Activated CD4-positive, alpha-beta T cell treated with anti-CD3 and anti-CD28 coated beads, Interleukin-2, amount 10 ng/mL, durations not matched to agents 7 days and 5 days (primary cell): ENCODE data around the gene MRPL55. TPM values are rescaled to one million over a fixed set of nuclear protein-coding genes. Genes with fewer than 3 reads are reported as not detected.

Experiments
- CTCF ChIA-PET: fragments of 350-600 bp; sonication (Branson Sonifier 250); formaldehyde crosslinking; loops from one replicate; lab custom pipeline; 2021; ENCODE audit warnings: antibody characterized with exemption; lab: Charles Lee
- POLR2A ChIA-PET: fragments of 350-600 bp; sonication (Branson Sonifier 250); formaldehyde crosslinking; loops from one replicate; lab custom pipeline; 2021; ENCODE audit warnings: antibody characterized with exemption; lab: Charles Lee
- DNase-seq: peaks from one replicate; pipeline ENCODE4 v3.0.0-alpha.2; 2020
- H3K27ac Mint-ChIP-seq: one replicate; pipeline ENCODE4 v1.8.0; 2021; ENCODE audit warnings: mild to moderate bottlenecking, moderate library complexity, mixed read lengths
- H3K27me3 Mint-ChIP-seq: one replicate; pipeline ENCODE4 v1.8.0; 2021; ENCODE audit warnings: mixed read lengths
- H3K36me3 Mint-ChIP-seq: one replicate; pipeline ENCODE4 v1.8.0; 2021; ENCODE audit warnings: low read depth, mixed read lengths
- H3K4me1 Mint-ChIP-seq: one replicate; pipeline ENCODE4 v1.8.0; 2021; ENCODE audit warnings: mixed read lengths
- H3K4me3 Mint-ChIP-seq: one replicate; pipeline ENCODE4 v1.8.0; 2021; ENCODE audit warnings: mild to moderate bottlenecking, moderate library complexity, mixed read lengths
- H3K9me3 Mint-ChIP-seq: one replicate; pipeline ENCODE4 v1.8.0; 2021; ENCODE audit warnings: mixed read lengths
- total RNA-seq, 2 experiments: library from RNA; stranded (reverse); gene quantifications; one replicate each; pipeline ENCODE4 v1.2.3, GENCODE V29; 2021

MRPL55 gene
- total RNA-seq, 2 experiments from 2014 or later: 38.6 to 44.1 TPM

GRCh38 chr1:228145463-228146416 lies 36.6 kb upstream of the MRPL55 start:
- Mint-ChIP-seq H3K4me3 (no peak overlapping the region), H3K9me3 (no peaks in the 10 kb centered on the region), H3K36me3 (peaks cover 16% of the 10 kb centered on the region), H3K27me3 (no peaks in the 10 kb centered on the region), H3K27ac (no peak overlapping the region), H3K4me1 (peaks cover 29% of the 10 kb centered on the region)
- ChIA-PET POLR2A (no interaction called here), CTCF (interaction anchor here (11.0 kb wide), 1 partner anchor 19 kb away, joined by 104 read pairs; the partner anchor contains the start of gene IBA57)
- no peak for DNase-seq

DNA sequence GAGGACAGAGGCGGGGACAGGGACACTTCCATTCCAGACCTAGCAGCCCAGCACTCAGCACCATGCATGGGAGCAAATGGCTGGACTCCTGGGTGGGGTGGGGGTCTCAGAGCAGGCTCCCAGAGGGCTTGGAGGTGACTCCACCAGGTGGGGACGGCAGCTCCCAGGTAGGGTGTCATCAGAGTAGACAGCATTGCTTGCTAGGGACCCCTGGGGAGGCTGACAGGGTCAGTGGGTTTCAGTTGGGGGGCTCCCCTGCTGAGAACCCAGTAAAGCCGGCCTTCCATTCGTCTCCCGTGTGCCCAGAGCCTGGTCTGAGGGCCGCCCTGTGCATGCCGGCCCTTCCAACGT lies 35.9 kb upstream of the MRPL55 start:
- Mint-ChIP-seq H3K9me3 (no peaks in the 10 kb centered on the region), H3K4me3 (no peak overlapping the region), H3K27me3 (no peaks in the 10 kb centered on the region), H3K36me3 (peaks cover 16% of the 10 kb centered on the region), H3K4me1 (peaks cover 29% of the 10 kb centered on the region), H3K27ac (no peak overlapping the region)
- ChIA-PET CTCF (interaction anchor here (1.3 to 11.0 kb wide), 2 partner anchors 14 to 20 kb away, joined by 4 to 104 read pairs; partner anchors contain the start of gene IBA57), POLR2A (no interaction called here)
- no peak for DNase-seq

DNA sequence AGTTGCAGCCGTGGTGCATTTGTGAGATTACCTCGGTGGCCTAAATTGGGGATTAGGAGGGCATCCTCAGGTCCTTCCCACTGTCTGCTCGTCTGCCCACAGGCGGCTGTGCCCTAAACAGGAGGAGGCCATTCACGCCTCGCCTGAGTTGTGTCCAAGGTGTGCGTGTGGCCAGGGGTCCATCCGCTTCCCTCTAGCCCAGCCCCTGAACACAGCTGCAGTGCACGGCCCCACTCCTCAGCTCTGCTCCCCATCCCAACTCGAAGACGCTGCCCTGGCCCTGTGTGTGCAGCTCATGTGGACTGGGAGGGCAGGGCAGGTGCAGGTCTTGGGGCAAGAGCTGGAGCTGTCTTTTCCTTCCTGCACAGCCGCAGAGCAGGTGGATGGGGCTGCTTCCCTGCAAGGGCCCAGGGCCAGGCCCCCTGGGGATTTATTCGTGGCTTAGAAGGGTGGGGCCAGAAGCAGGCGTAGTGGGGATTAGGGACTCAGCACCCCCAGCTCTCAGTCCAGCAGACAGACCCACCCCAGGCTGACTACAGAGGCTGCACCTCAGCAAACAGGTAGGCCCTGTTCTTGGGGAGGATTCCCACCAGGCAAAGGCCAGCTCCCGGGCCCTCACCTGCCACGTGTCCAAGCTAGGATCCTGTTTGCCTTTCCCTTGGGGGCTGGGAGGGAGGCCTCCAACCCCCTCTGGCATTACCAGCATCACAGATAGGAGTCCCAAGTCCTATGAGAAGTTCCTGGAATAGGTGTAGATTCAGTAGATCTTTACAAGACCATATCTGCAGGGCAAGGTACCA lies 35.3 kb upstream of the MRPL55 start:
- H3K9me3 Mint-ChIP-seq: no peaks in the 10 kb centered on the region
- no peaks in the 10 kb centered on the region for H3K27me3 Mint-ChIP-seq
- ChIA-PET CTCF (interaction anchor here (1.3 to 11.0 kb wide), 3 partner anchors 14 to 26 kb away, joined by 3 to 104 read pairs (median 4); partner anchors contain the start of gene IBA57), POLR2A (no interaction called here)
- no peak overlapping the region for H3K4me3 Mint-ChIP-seq
- peaks cover 16% of the 10 kb centered on the region for H3K36me3 Mint-ChIP-seq
- peak overlapping the region; percentile 55 for H3K27ac Mint-ChIP-seq
- DNase-seq: no peak
- peaks cover 33% of the 10 kb centered on the region for H3K4me1 Mint-ChIP-seq

GRCh38 chr1:228143480-228144192 lies 34.5 kb upstream of the MRPL55 start:
- Mint-ChIP-seq H3K27me3 (no peaks in the 10 kb centered on the region), H3K4me1 (peaks cover 33% of the 10 kb centered on the region), H3K4me3 (peak overlapping the region; percentile 99), H3K36me3 (peaks cover 16% of the 10 kb centered on the region), H3K9me3 (no peaks in the 10 kb centered on the region), H3K27ac (peak overlapping the region; percentile 55)
- no peak for DNase-seq
- ChIA-PET CTCF (interaction anchor here (0.8 to 11.0 kb wide), 5 partner anchors 10 to 27 kb away, joined by 3 to 104 read pairs (median 4); partner anchors contain the start of gene IBA57), POLR2A (no interaction called here)

DNA sequence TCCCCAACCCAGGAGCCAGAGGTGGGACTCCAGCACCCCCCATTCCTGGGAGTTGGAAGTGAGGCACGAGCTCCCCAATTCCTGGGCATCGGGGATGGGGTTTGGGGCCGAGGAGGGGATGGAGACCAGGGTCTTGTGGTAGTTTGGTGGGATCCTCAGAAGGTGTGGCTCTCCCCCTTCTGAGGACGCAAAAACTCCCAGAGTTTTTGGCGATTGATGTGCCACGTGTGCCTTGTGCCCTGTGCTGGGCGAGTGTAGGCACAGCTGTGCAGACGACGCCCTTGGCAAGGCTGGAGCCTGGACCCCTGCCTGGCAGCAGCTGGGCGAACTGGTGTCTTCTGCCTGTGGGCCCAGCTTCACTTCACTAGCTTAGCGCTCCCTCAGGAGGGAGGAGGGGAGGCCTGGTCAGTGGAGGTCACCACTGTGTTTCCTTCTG lies 33.6 kb upstream of the MRPL55 start:
- Mint-ChIP-seq H3K36me3 (peaks cover 16% of the 10 kb centered on the region), H3K27me3 (no peaks in the 10 kb centered on the region), H3K4me1 (peaks cover 33% of the 10 kb centered on the region), H3K27ac (peak overlapping the region; percentile 100), H3K9me3 (no peaks in the 10 kb centered on the region), H3K4me3 (peak overlapping the region; percentile 99)
- CTCF ChIA-PET: interaction anchor here (0.8 to 11.0 kb wide), 5 partner anchors 11 to 143 kb away, joined by 3 to 104 read pairs (median 5); partner anchors contain the start of gene IBA57
- POLR2A ChIA-PET: no interaction called here
- no peak for DNase-seq

DNA sequence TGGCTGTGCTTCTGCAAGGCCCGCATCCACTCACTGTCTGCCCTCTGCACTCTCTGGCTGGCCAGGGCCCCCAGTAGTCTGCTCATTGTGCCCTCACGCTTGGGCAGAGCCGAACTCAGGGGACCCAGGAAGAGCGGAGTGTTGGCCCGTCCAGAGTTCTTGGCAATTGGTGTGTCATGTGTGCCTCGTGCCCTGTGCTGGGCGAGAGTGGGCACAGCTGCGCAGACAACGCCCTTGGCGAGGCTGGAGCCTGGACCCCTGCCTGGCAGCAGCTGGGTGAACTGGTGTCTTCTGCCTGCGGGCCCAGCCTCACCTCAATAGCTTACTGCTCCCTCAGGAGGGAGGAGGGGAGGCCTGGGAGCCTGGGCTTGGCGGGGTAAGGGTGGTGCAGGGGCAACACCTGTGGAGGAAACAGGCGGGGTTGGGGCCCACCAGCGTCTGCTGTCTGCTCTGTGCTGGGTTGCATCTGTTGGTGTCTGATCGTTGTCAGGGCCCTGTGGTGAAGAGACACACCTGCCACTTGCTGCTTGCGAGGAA lies 33.1 kb upstream of the MRPL55 start:
- H3K4me3 Mint-ChIP-seq: peak overlapping the region; percentile 99
- ChIA-PET POLR2A (no interaction called here), CTCF (interaction anchor here (1.1 to 11.0 kb wide), 5 partner anchors 10 to 143 kb away, joined by 3 to 104 read pairs (median 5); partner anchors contain the start of gene IBA57)
- peak; percentile 22 for DNase-seq
- H3K27ac Mint-ChIP-seq: peak overlapping the region; percentile 100
- H3K4me1 Mint-ChIP-seq: peaks cover 34% of the 10 kb centered on the region
- H3K36me3 Mint-ChIP-seq: peaks cover 16% of the 10 kb centered on the region
- no peaks in the 10 kb centered on the region for H3K9me3 Mint-ChIP-seq
- H3K27me3 Mint-ChIP-seq: peaks cover 4% of the 10 kb centered on the region

- H3K4me1 Mint-ChIP-seq: peaks cover 41% of the 10 kb centered on the region
These were observed 32.3 kb upstream of the MRPL55 start for GRCh38 chr1:228141226-228142044.

DNA sequence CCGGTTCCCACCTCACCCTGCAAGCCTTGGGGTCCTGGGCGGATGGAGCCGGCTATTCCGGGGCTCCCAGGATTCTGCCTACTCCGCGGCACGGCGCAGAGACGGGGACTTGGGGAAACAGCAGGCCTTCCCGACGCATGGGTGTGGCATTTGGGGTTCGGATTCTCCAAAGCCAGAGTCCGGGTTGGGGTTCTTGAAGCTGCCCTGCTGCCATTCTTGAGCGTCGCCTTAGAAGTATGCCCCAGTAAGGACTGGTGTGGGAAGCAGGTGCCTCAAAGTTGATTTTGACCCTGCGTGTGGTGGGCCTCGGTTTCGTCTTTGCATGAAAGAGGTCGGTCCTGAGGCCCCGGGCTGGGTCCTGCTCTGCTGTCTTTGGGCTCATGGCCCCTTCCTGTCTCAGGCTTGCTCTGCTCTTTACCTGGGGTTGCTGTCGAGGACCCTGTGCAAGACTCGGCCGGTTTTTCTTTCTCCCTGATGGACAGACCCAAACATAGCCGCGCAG lies 31.7 kb upstream of the MRPL55 start:
- Mint-ChIP-seq H3K9me3 (no peaks in the 10 kb centered on the region), H3K4me3 (peak overlapping the region; percentile 99), H3K4me1 (peaks cover 41% of the 10 kb centered on the region), H3K27me3 (peaks cover 18% of the 10 kb centered on the region), H3K36me3 (peaks cover 16% of the 10 kb centered on the region), H3K27ac (peak overlapping the region; percentile 100)
- ChIA-PET CTCF (interaction anchor here (0.6 to 11.0 kb wide), 4 partner anchors 24 to 317 kb away, joined by 3 to 104 read pairs (median 3); partner anchors contain the start of gene IBA57), POLR2A (no interaction called here)
- DNase-seq: no peak

More at GRCh38 chr1:228141226-228142044, 32.3 kb upstream of the MRPL55 start:
- Mint-ChIP-seq H3K27me3 (peaks cover 11% of the 10 kb centered on the region), H3K4me3 (peak overlapping the region; percentile 99), H3K36me3 (peaks cover 16% of the 10 kb centered on the region), H3K27ac (peak overlapping the region; percentile 100), H3K9me3 (no peaks in the 10 kb centered on the region)
- ChIA-PET CTCF (interaction anchor here (1.1 to 11.0 kb wide), 5 partner anchors 11 to 142 kb away, joined by 3 to 104 read pairs (median 5); partner anchors contain the start of gene IBA57), POLR2A (no interaction called here)
- peak; percentile 51 for DNase-seq

GRCh38 chr1:228139931-228140723 lies 31.0 kb upstream of the MRPL55 start, which contains the start of gene GUK1:
GUK1 (plus strand) TSS chr1:228140279; CDS start chr1:228140303, 24 bp downstream.
- peaks cover 41% of the 10 kb centered on the region for H3K4me1 Mint-ChIP-seq
- H3K4me3 Mint-ChIP-seq: peak within 1 kb of the TSS; percentile 99
- DNase-seq: peak; percentile 100
- ChIA-PET POLR2A (no interaction called here), CTCF (interaction anchor here (0.6 to 11.0 kb wide), 4 partner anchors 25 to 317 kb away, joined by 3 to 104 read pairs (median 3); partner anchors contain the start of gene IBA57)
- peaks cover 21% of the 10 kb centered on the region for H3K27me3 Mint-ChIP-seq
- H3K9me3 Mint-ChIP-seq: no peaks in the 10 kb centered on the region
- peak within 1 kb of the TSS; percentile 100 for H3K27ac Mint-ChIP-seq
- H3K36me3 Mint-ChIP-seq: peaks cover 16% of the 10 kb centered on the region

- no peak for DNase-seq
- H3K27me3 Mint-ChIP-seq: peaks cover 27% of the 10 kb centered on the region
- H3K36me3 Mint-ChIP-seq: peaks cover 16% of the 10 kb centered on the region
- peak overlapping the region; percentile 100 for H3K27ac Mint-ChIP-seq
- POLR2A ChIA-PET: no interaction called here
- H3K9me3 Mint-ChIP-seq: no peaks in the 10 kb centered on the region
- peaks cover 41% of the 10 kb centered on the region for H3K4me1 Mint-ChIP-seq
- H3K4me3 Mint-ChIP-seq: peak overlapping the region; percentile 99
- CTCF ChIA-PET: interaction anchor here (0.9 to 11.0 kb wide), 3 partner anchors 25 to 49 kb away, joined by 3 to 104 read pairs (median 3); partner anchors contain the start of genes IBA57 and MRPL55
These were observed 30.4 kb upstream of the MRPL55 start for GRCh38 chr1:228139406-228139930.
